AG04450 (cell line): ENCODE results near the gene APCDD1L. TPM values are rescaled to one million over a fixed set of nuclear protein-coding genes. Genes with fewer than 3 reads are reported as not detected.

Experiments used
- CTCF ChIA-PET: fragments of 300-600, 350-600 bp; formaldehyde crosslinking; extraction: SDS; loops from one replicate; lab custom pipeline; 2022; ENCODE audit warnings: antibody characterized with exemption, inconsistent platforms; lab: Charles Lee
- POLR2A ChIA-PET: fragments of 350-600 bp; formaldehyde crosslinking; extraction: SDS; loops from one replicate; lab custom pipeline; 2021; ENCODE audit warnings: antibody characterized with exemption, inconsistent platforms; lab: Yijun Ruan, JAX
- DNase-seq: peaks from one replicate; pipeline ENCODE4 v3.0.0-alpha.2; 2011; ENCODE audit warnings: low read depth, low spot score
- H3K27ac ChIP-seq: one replicate; pipeline ENCODE4 v1.5.1; 2012; ENCODE audit warnings: low read depth, low read length, control low read depth
- H3K27me3 ChIP-seq: one replicate; pipeline ENCODE4 v1.6.0; 2012; ENCODE audit warnings: low read length; ENCODE audit not compliant: control insufficient read depth, insufficient read depth
- H3K4me3 ChIP-seq: 2 replicates; pipeline ENCODE4 v1.5.1; 2011; ENCODE audit warnings: mild to moderate bottlenecking, low read depth, low read length, control low read depth
- H3K9me3 ChIP-seq: 2 replicates; pipeline ENCODE4 v1.5.1; 2012; ENCODE audit warnings: low read length; ENCODE audit not compliant: control insufficient read depth, insufficient read depth
- CTCF ChIP-seq: IDR thresholded peaks from 2 replicates; pipeline ENCODE4 v1.5.1; 2011; ENCODE audit warnings: low read depth, low read length, control low read depth, inconsistent platforms
- polyA minus RNA-seq: library from RNA; depleted of rRNA, polyadenylated mRNA; stranded (reverse); fragments of >200 nt; gene quantifications from 2 replicates; pipeline ENCODE4 v1.2.3, GENCODE V29; 2011; rRNA and poly(A)+ RNA removed
- polyA plus RNA-seq: library from polyadenylated mRNA; depleted of rRNA; stranded (reverse); fragments of >200 nt; gene quantifications from 2 replicates; pipeline ENCODE4 v1.2.3, GENCODE V29; 2011; rRNA removed

Gene APCDD1L
- polyA plus RNA-seq (8.6 and 14.5 TPM in 2 replicates), polyA minus RNA-seq (8.3 and 10.1 TPM in 2 replicates)

DNA sequence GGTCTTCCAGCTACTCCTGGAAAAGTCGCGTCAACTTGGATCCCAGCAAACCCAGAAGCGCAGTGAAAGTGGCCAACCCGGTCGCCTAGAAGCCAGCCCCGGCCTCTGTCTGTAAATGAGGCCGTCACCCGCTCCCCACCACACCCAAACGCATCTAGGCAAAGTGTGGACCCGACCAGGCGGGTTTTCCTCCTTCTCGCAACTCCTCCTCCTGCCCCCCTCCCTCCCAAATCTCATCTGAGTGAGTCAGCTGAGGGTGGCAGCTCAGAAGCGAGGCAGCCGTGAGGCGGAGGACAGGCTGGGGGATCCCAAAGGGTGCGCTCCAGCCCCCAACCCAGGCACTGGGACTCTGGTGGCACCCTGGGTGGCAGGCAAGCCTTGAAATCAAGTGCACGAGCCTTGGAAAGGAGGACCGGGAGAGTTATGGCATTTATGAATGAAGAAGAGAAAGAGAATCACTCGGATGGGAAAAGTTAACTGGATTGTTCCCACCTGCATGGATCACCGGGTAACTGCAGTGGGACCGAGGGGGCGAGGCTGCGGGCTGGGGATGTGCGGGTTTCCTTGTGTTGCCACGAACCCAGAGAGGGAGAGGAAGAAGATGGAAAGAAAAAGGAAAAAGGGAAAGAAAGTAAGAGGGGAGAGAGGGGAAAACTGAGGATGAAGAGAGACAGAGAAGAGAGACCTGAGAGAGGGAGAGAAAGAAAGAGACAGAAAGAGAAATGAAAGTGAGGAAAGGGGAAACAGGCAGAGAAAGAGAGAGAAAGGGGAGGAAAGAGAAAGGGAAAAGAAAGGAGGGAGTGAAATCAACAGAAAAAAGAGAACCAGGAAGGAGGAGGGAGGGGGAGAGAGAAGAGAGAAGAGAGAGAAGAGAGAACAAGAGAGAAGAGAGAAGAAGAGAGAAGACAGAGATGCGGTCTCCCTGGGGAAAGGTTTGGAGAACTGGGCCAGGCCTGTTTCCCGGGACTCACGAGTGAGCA, at the start of gene APCDD1L:
Gene APCDD1L, minus strand, starts transcription at position 167 of the 980 bp plus-strand sequence. CDS start 692 bp downstream, outside the sequence.
- Histone ChIP-seq H3K27ac (peak within 1 kb of the TSS; percentile 52), H3K4me3 (peak within 1 kb of the TSS; percentile 77), H3K9me3 (no peaks in the 10 kb centered on the region; the same call in 1 of the 2 replicates), H3K27me3 (no peaks in the 10 kb centered on the region)
- peak; percentile 48 for DNase-seq
- no peak for TF ChIP-seq CTCF
- CTCF ChIA-PET: interaction anchor here (0.9 kb wide), 1 partner anchor 136 kb away, joined by 3 read pairs; the partner anchor contains the start of gene STX16
- POLR2A ChIA-PET: interaction anchor here (1.2 to 1.6 kb wide), 4 partner anchors 7 to 135 kb away, joined by 3 to 6 read pairs (median 3); partner anchors contain the start of genes STX16 and VAPB

DNA sequence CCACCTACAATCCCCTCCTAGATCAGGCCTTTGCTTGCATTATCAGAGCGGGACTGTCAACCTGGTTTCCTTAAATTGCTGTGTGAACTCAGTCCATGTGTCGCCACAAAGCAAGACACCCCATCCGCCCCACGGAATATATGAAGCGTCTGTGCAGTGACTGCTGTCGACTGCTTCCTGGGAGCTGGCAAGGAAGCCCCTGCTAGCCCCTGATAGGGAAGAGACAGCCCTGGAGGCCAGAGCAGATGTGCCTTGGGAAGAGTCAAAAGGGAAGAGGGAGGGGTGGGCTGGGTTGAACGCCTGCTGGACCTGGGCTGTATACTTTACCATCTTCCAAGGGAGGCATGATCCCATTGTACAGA, 44.1 kb upstream of the APCDD1L start:
- no peak for DNase-seq
- Histone ChIP-seq H3K27me3 (no peaks in the 10 kb centered on the region), H3K9me3 (no peaks in the 10 kb centered on the region), H3K27ac (no peak overlapping the region), H3K4me3 (no peak overlapping the region)
- CTCF ChIA-PET: no interaction called here
- POLR2A ChIA-PET: no interaction called here
- TF ChIP-seq CTCF: no peak

DNA sequence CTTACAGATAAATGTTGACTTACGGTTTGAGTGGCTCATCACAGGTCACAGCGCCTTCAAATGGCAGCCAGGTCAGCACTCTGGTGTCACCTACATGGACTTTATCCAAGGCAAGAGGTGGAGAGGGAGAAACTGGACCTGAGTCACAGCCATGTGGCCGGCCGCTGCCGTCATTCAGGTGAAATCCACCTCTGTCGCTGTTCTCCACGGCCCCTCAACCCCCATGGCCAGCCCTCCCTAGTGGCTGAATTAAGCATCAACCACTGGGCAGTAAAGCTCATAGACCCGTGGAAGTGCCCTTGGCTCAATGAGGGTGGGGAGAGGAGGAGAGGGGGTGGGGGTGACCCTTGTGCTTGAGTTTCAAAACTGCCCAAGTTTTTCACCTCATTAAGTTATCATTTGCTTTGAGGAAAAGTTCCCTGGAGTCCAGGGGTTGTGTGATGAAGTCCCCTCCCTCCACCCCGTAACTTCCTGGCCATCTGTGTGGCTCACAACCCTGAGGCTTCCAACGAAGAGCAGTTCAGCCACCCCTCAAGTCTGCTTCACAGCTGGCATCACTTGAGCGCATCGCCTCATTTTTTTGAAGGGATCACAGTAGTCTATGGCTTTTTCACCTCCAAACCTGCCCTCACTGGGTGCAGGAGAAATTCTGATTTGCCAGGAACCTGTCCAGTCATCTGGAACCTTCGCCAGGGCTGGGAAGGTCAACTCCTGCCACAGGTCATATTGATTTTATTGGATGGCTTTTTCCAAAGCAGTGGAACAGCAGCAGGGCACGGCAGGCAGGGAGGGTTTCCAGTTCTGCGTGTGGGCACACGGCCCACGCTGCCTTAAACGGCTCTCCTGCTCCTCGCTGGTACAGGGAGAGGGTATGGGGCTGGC, 43.5 kb upstream of the APCDD1L start:
- Histone ChIP-seq H3K27ac (no peak overlapping the region), H3K4me3 (no peak overlapping the region), H3K27me3 (no peaks in the 10 kb centered on the region), H3K9me3 (no peaks in the 10 kb centered on the region)
- DNase-seq: no peak
- ChIA-PET POLR2A (no interaction called here), CTCF (no interaction called here)
- TF ChIP-seq CTCF: no peak

DNA sequence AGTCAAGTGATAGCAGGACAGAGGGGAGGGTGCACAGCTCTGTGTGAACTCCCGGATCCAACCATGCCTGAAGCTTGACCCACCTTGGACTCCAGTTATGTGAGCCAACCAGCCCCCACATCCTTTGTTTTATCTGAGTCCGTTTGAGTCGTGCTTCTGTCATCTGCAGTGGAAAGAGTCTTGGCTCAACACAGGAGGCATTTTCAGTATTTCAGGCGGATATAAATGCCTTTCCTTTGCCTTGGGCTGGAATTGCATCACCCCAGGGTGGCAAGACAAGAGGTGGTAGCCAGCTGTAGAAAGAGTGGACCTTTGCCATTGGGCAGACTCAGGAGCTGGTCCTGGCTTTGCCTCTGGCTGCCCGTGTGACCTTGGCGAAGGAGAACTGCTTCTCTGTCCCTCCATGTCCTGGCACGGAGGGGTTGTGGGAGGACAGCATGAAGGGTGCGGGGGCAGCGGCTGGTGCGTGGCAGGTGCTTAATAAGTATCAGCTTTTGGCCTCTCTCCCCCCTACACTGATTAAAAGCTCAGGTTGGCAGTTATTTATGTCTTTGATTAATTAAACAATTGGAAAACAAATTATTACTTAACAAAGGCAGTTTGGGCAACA, 42.6 kb upstream of the APCDD1L start:
- CTCF ChIA-PET: no interaction called here

More for the DNA sequence above, 42.6 kb upstream of the APCDD1L start:
- no peaks in the 10 kb centered on the region for H3K27me3 ChIP-seq
- POLR2A ChIA-PET: interaction anchor here (1.1 kb wide), 1 partner anchor 14 kb away, joined by 7 read pairs; no protein-coding TSS in a partner anchor
- H3K9me3 ChIP-seq: no peaks in the 10 kb centered on the region
- no peak for TF ChIP-seq CTCF
- no peak overlapping the region for H3K4me3 ChIP-seq
- no peak overlapping the region for H3K27ac ChIP-seq
- no peak for DNase-seq
